ENCODE data around the gene FAM229A.
A peak's percentile ranks its signal among the peaks of the same experiment; 100 is the strongest.
"Not testable (repeated sequence)": the region's sequence is repeated elsewhere in the genome, so short reads cannot be mapped to it uniquely, and the experiment has no call there.

FAM229A gene

DNA sequence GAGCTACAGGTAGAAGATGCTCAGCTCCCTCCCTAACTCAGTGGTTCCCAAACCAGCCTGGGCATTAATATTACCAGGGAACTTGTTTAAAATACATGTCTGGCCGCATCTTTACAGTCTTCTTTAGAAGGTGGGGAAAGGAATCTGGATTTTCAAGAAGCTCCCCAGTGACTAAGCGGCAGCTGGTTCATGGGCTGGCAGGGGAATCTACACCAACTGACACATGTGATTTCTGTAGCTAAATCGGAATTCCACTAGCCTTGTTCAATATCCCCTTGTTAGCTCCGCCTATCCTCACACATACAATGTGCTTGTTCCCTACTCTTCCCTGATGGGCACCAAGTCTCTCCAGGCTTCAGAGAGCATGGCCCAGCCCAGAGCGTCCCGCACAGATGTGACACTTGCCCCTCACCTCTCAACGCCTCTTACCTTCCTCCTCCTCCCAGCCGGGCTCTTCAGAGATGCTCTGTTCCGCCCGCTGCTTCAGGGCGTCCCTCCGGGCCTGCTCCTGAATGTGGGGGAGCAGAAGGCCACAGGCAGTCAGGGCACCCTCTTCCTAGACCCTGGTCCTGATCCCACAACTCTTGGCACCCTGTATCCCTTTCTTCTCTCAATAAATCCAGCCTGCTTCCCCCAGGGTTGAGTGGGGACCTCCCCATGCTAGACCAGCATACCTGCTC lies 15.4 kb upstream of the FAM229A start:
- DNase-seq (ENCODE audit: low read depth in 3 of 3, low spot score in 1 of 3): no peak

DNA sequence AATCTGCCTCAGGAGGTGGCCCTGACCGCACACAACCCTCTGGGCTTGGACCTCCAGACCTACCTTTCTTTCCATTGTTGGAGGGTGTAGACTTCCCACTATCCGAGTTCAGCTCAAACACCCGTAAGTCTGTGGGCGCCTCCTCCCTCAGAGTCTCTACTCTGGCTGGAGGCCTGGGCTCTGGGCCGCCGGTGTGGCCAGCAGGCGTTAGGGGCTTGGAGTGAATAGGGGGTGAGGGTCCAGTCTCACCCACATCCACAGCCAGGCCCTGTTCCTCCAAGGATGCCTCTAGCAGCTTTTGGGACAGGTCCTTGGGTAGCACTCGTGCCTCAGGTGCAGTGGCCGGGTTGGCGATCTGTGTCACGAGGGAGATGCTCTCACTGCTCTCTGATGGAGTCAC lies 13.9 kb upstream of the FAM229A start:
- no peak for DNase-seq (ENCODE audit: low read depth in 3 of 3, low spot score in 1 of 3)

DNA sequence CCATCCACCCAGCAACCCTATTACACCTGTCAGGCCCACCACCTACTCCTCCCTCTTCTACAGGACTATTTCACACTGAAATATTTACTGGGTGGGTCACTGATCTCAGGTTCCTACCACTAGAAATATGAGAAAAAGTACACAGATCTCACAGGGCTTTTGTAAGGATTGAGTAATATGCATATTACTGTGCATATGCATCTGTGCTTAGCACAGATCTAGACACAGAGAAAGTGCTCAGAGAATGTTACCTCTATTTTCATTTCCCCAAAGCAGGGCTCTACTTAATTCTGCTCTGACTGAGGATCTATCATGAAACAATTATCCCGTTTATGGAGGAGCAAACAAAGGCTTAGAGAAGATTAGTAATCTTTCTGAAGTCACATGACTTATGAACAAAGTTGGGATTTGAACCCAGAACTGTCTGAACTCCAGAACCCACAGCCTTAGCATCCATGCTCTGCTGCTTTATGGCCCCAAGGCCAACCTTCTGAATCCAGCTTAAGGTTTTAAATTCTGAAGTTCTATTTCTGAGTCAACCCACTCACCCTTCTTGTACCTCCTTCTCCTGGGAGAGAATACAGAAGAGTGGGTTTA lies 11.8 kb upstream of the FAM229A start:
- DNase-seq (ENCODE audit: low read depth in 3 of 3, low spot score in 1 of 3): no peak

DNA sequence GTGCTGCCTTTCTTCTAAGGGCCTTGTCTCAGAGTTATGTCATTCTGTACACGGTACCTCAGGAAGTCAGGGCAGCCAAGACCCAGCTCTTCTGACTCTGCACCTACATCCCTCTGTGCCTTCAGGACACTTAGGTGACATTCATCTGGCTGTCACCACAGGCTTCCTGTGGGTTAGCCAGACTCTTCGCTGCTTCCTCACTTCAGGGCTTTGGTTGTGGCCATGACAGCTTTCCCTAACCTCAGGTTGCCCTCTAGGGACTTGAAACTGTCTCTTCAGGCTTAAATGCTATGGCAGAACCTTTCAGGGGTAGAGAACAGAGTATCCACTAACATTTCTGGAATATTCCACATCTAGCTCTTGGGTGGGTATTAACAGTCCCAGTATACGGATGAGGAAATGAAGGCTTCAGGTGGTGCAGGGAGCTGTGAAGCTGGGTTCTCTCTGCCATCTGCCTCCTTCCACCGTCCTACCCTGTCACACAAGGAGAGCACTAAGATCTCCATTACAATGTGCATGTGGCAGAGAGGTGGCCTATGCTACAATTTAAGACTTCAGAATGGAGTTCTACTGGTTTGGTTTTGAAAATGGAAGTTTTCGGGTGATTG lies 10.0 kb upstream of the FAM229A start:
- peak in 1 of 3 donors; percentile 14 for DNase-seq (ENCODE audit: low read depth in 3 of 3, low spot score in 1 of 3)

DNA sequence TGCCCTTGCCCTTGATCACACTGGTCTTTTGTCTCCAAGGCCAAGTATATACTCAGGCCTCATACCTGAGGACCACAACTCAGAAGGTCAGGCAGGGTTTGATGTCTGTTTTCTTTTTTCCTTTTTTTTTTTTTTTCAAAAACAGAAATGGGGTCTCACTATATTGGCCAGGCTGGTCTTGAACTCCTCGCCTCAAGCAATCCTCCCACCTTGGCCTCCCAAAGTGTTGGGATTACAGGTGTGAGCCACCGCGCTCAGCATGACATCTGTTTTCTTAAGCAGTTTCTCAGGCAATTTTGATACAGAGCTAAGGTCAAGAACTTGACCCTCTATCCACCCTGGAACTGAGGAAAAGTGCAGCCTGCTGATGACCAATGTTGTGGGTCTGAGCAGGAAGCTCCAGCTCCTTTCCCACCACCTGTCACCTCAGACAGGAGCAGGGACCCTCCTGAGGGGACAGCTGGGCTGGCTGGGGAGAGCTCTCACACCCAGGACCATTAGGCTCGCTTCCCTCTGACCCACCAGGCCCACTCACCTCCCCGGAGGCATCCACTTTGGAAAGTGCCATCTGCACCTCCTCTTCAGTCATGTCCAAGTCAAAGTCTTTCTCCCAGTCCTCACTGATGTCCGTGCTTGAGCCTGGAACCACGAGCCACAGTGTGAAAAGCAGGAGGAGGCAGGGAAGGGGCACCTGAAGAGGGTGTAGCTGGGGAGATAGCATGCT lies 5.8 kb upstream of the FAM229A start:
- DNase-seq (ENCODE audit: low read depth in 3 of 3, low spot score in 1 of 3): no peak

DNA sequence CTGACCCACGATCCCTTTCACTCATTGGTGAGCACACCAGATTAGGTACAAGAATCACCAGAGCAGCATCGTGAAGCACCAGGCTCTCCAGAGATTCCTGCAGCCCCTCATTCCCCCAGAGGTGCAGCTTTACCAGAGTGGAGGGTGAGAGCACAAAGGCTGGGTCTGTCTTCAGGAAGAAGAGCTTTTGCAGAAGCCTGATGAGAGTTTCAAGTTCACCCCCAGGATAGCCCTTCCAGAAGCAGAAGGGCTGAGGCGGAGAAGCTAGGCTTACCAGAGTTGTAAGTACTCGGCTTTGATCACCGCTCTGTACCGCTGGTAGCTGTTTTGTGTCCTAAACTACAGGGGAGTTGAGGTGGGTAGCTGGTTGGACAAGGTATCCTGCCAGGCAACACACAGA lies 3.2 kb upstream of the FAM229A start:
- DNase-seq (ENCODE audit: low read depth in 3 of 3, low spot score in 1 of 3): no peak

DNA sequence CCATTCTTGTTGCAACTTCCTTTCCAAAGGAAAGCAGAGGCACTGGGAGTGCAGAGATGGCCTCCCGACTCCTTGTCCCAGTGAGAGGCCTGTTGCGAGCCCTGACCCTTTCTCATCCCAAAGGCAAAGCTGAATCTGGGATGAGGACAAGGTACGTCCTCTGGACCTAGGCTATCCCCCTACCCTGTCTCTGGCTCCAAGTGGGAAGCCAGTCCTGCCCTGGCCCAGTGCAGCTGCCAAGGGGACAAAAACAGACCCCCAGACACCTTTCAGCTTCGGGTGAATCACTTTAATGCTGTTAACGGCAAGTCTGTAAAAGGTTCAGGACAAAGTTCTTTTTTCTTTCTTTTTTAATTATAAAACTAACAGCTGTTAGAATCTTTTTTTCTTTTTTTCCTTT lies 2.6 kb upstream of the FAM229A start:
- DNase-seq (ENCODE audit: low read depth in 3 of 3, low spot score in 1 of 3): no peak

DNA sequence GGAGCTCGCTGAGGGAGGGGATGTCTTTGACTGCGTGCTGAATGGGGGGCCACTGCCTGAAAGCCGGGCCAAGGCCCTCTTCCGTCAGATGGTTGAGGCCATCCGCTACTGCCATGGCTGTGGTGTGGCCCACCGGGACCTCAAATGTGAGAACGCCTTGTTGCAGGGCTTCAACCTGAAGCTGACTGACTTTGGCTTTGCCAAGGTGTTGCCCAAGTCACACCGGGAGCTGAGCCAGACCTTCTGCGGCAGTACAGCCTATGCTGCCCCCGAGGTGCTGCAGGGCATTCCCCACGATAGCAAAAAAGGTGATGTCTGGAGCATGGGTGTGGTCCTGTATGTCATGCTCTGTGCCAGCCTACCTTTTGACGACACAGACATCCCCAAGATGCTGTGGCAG lies 1.4 kb upstream of the FAM229A start:
- DNase-seq (ENCODE audit: low read depth in 3 of 3, low spot score in 1 of 3): no peak

DNA sequence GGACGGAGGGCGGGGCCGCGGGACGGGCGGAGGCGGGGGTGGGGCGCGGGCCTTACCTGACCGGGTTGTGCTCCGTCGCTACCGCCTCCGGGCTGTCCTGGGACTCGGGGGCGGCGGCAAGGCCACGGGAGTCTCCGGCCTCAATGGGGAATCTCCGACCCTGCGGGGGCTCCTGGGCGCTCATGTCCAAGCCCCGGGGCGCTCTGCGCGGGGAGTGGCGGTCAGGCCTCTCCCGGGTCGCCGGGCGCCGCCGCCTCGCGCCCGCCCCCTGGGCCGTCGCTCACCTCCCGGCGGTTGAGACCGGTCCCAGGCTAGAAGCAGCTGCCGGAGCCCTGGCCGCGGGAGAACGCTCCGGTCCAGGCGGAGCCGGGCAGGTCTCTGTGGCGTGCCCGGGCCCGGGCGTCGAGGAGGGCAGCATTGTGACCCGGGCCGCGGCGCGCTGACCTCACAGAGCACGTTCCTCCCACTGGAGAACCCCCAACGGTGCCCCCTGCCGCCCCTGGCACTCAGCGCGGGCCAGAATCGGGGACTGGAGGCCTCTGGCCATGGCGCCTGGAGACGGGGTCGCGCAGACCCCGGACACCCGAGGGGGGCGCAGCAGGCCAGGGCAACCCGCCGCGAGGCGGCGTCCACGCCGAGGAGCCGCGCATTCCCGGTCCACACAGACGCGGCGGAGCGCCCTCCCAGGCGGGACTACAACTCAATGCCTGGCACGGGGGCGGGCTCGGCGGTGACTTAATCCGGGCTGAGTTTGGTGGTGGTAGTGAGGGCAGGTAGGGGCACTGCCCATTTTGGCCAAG lies 411 bp downstream of the FAM229A start:
- peak in 1 of 3 donors; percentile 35 for DNase-seq (ENCODE audit: low read depth in 3 of 3, low spot score in 1 of 3)

DNA sequence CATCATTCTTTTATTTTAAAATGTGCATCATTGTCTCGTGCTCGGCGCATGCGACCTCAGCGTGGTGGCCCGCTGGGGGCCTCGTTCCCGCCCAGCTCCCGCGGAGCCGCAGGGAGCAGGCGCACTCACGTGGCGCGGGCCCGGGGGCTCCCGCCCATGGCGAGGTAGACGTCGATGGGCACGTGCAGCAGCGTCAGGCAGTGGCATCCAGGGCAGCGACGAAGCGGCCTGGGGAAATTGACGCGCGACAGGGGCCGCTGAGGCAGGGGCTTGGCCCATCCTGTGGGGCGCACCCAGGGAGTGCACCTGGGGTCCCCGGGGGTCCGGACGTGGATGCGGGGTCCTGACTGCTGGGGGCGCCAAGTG lies 994 bp downstream of the FAM229A start:
- DNase-seq (ENCODE audit: low read depth in 3 of 3, low spot score in 1 of 3): no peak

DNA sequence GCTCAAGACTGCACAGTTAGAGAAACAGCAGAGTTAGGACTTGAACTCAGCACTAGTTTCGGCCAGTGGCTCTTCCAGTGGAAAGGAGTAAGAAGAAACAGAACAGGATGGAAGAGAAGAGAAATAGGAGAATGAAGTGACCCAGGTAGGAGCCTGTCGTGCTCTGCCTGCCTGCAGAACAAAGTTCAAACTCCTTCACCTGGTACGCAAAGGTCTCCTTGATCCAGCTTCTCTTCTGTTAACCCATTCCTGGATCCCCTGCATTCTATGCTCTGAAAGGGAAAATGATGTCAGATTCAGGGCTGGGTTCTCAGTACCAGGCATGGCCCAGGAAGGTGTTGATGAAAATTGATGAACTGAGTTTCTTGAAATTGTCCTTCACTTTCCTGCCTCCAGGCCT lies 3.9 kb downstream of the FAM229A start:
- DNase-seq (ENCODE audit: low read depth in 3 of 3, low spot score in 1 of 3): no peak

DNA sequence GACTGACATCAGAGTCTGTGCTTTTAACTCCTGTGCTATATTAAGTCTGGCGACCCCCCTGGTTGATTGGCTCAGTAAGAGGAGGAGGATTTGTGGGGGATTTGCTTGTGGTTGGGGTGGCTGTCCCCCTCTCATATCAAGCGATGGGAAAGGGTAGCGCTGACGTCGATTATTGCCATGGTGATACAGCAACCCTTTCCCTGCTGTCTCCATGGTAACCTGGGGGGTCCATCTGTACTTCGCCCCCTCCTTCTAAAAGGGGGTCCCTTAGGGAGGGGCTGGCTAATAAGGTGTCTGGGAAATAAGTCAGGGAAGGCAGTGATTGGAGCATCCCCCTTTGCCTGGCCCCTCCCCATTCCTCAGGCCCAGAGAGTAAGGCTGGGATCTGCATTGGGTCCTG lies 4.7 kb downstream of the FAM229A start:
- no peak for DNase-seq (ENCODE audit: low read depth in 3 of 3, low spot score in 1 of 3)

DNA sequence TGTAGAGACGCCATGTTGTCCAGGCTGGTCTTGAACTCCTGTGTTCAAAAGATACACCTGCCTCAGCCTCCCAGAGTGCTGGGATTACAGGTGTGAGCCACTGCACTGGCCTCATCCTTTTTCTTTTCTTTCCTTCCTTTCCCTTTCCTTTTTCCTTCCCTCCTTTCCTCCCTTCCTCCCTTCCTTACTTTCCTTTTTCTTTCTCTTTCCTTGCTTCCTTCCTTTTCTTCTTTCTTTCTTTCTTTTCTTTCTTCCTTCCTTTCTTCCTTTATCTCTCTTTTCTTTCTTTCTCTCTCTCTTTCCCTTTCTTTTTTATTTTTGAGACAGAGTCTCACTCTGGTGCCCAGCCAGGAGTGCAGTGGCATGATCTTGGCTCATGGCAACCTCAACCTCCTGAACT lies 5.8 kb downstream of the FAM229A start:
- DNase-seq (ENCODE audit: low read depth in 3 of 3, low spot score in 1 of 3): no peak

DNA sequence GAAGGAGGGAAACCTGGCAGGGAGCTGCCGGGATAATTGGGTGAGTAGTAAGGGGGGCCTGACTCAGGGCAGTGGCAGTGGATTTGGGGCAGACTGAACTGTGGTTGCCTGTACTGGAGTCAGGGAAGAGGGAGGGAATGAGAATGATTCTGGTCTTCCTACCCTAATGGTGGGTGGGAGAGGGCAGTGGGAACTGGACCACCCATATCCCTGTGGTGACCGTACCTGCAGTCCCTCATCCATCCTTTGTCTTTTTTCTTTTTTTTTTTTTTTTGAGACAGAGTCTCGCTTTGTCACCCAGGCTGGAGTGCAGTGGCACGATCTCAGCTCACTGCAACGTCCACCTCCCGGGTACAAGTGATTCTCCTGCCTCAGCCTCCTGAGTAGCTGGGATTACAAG lies 6.5 kb downstream of the FAM229A start:
- not testable (repeated sequence) for DNase-seq (ENCODE audit: low read depth in 3 of 3, low spot score in 1 of 3)

DNA sequence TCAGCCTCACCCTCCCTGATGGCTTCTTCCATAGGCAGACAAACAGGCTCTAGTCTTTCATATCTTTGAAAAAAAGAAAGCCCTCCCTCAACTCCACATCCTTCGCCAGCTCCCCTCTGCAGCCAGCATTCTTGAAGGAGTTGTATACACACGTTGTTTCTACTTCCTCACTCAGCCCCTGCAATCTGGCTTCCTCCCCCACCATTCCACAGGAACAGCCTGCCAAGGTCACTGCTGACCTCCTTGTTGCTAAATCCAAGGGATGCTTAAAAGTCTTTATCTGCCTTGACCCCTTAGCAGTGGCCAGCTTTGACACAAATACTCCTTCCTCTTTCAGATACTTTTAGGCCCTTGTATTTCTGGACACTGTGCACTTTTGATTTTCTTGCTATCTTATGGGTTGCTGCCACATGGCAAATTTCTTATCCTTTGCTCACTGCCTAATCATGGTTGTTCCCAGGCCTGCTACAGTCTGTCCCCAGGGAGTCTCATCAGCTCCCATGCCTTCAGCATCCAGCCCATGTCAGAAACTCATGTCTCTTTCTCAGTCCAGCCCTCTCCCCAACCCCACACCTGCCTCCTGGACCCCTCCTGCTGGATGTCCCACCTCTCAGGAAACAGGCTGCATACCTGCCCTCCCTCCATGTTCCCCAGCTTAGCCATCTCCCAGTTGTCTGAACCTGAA lies 8.3 kb downstream of the FAM229A start:
- DNase-seq (ENCODE audit: low read depth in 3 of 3, low spot score in 1 of 3): no peak

DNA sequence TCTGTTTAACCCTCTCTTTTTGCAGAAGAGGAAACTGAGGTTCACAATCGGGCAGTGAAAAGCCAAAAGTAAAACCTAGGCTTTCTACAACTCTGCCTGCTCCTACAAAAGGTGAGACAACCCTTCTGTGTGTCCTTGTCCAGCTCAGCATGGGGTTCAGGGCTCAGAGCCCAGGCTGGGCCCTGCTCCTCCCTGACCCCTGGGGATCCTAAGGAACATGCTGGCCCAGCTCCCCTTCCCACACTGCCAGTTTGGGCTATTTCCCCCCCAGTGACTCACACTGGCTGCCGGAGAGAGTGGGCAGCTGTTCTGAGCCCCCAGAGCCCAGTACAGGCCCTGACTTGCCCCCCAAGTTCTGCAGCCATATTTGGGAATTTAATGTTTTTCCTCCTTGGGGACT lies 8.9 kb downstream of the FAM229A start:
- DNase-seq (ENCODE audit: low read depth in 3 of 3, low spot score in 1 of 3): no peak

DNA sequence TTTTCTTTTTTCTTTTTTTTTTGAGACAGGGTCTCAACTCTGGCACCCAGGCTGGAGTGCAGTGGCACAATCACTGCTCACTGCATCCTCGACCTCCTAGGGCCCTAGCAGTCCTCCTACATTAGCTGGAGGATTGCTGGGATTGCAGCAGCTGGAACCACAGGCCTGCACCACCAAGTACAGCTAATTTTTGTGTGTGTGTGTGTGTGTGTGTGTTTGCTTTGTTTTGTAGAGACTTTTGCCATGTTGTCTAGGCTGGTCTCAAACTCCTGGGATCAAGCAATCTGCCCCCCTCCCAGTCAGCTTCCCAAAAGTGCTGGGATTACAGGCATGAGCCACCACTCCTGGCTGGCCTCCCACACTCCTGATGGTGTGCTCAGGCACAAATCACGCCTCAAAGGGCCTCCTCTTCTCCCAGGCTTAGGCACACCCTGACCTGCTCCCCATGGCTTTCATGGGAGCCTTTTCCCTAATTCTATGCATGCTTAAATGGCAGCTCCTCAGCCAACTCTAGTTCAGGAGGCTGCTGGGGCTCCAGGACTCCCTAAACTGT lies 9.4 kb downstream of the FAM229A start:
- no peak for DNase-seq (ENCODE audit: low read depth in 3 of 3, low spot score in 1 of 3)

DNA sequence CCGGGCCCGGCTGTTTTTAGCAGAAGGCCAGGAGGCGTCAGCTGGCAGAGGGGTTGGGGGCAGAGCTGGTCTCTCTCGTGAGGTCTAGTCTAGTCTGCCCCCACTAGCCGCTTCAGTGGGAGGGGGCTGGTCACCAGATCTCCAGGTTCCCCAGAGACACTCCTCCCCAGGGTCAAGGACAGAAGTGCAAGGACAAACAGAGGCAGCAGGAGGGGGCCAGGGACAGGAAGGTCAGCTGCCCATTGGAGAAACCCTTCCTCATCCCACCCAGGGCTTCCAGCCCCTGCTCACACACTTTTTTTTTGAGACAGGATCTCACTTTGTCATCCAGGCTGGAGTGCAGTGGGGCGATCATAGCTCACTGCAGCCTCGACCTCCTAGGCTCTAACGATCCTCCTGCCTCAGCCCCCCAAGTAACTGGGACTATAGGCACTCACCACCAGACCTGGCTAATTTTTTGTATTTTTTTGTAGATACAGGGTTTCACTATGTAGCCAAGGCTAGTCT lies 10.0 kb downstream of the FAM229A start:
- DNase-seq (ENCODE audit: low read depth in 3 of 3, low spot score in 1 of 3): no peak

DNA sequence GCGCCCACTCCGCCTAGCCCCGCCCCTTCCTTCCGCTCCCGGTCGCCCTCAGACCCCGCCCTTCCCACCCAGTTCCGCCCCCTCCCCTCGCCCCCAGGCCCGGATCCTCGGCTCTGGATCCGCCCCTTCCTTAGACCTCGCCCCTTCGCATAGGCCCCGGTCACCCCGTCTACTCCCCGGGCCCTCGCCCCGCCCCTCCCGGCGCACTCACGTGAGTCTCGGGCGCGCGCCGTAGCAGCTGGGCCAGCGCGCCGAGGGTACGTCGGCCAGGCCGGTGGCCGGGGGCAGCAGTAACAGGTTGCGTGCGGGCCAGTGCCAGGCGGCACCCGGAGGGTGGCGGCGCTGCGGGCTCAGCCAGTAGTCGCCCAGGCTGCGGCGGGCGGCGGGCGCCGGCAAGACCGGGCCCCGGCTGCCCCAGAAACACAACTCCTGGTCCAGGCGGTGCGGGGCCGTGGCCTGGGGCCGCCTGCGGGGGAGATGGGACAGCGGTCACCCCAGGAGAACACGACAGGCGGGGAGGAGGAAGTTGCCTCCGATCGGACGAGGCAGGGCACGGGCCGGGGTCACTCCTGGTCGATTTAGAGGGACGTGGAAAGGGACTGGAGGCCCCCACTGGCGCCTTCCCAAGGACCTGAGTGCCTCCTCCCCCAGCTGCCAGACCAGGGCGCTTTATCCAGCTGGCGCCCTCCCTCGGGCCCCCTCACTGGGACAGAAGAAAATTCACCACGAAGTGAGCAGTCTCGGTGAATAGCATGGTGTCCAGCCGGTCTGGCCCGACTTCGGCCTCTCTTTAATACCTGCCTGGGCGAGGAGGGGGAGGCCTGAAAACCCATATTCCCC lies 10.7 kb downstream of the FAM229A start:
- DNase-seq (ENCODE audit: low read depth in 3 of 3, low spot score in 1 of 3): peak; percentile 81 to 89 (median 86)

Measured in stimulated activated CD4-positive, alpha-beta T cell treated with anti-CD3 and anti-CD28 coated beads, TNF-alpha, amount 100 ng/mL, for 1 hour (primary cell).